ENCODE measurements around the gene TPD52L1.
"Not testable (repeated sequence)": the region's sequence is repeated elsewhere in the genome, so short reads cannot be mapped to it uniquely, and the experiment has no call there.

TPD52L1 gene

DNA sequence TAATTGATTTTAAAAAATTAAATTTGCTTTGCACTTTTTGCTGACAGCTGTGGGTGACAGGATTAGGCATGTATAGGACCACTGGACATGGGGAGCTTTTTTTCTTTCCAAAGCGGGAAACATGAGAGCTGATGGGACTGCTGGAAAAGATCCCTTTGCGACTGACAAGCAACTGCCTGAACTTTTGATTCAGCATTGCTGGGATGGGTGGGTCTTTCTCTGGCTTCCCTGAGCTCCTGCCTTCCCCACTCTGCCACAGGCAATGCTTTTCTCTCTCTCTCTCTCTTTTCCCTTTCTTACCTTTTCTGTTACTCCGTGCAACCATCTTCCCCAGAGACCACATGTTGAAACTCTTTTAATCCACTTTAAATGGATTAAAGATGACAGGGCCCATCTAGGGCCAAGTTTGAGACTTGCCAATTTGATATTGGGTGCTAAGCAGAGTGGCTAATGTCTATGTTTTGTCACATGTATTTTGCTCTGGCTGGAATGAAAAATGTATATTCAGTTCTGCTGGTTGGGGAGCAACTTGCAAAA lies 33.5 kb upstream of the TPD52L1 start:
- Histone ChIP-seq H3K4me3 (ENCODE audit: low read length) (no peak overlapping the region), H3K36me3 (ENCODE audit: control insufficient read depth, insufficient read depth, low read length, severe bottlenecking) (no peaks in the 10 kb centered on the region), H3K9ac (ENCODE audit: low read length) (no peak overlapping the region), H3K9me3 (ENCODE audit: control insufficient read depth, low read length) (no peaks in the 10 kb centered on the region), H3K27me3 (replicated peaks; ENCODE audit: control insufficient read depth, insufficient read depth, low read length) (no peaks in the 10 kb centered on the region), H3K4me1 (ENCODE audit: control insufficient read depth, insufficient read depth, low read length) (peaks cover 18% of the 10 kb centered on the region)
- DNase-seq (ENCODE audit: low read depth), result no peak

DNA sequence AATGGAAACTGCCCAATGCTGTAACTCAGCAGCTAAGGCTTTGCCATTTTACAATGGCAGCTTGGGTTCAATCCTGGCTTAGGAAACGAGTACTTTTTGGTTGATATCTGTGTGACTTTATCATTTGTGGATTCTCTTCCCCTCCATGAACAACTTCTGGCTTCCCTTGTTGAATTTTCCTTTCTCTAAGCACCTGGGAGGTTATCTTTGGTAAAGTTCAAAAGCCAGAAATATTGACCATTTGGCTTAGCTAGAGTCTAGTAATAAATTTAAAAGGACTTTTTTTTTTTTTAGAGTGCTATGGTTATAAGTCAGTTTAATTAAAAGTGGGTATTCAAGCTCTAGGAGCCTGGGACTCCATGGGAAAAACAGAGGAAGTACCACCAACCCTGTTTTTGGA lies 31.7 kb upstream of the TPD52L1 start:
- H3K4me3 ChIP-seq (ENCODE audit: low read length), result no peak overlapping the region

DNA sequence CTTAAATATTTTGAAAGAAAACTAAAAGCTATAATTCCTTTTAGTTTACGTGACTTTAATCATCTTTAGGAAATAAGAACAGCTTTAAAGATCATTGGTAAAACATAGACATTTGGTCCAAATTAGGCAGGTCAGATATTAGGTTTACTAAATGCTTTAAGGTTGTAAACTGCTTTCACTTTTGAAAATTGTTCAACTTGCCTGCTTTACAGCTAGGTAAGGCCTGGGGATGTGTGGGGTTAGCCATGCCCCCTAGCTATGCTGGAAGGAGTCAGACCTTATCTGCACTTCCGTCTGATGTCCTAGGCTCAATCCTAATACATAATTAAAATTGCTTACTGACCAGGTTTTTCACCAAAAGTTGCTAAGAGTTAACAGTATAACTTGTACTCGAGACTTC lies 30.5 kb upstream of the TPD52L1 start:
- Histone ChIP-seq H3K4me1 (ENCODE audit: control insufficient read depth, insufficient read depth, low read length) (peaks cover 18% of the 10 kb centered on the region), H3K36me3 (ENCODE audit: control insufficient read depth, insufficient read depth, low read length, severe bottlenecking) (no peaks in the 10 kb centered on the region), H3K4me3 (ENCODE audit: low read length) (no peak overlapping the region), H3K27me3 (replicated peaks; ENCODE audit: control insufficient read depth, insufficient read depth, low read length) (no peaks in the 10 kb centered on the region), H3K9ac (ENCODE audit: low read length) (no peak overlapping the region), H3K9me3 (ENCODE audit: control insufficient read depth, low read length) (no peaks in the 10 kb centered on the region)
- DNase-seq (ENCODE audit: low read depth), result no peak

More for the DNA sequence above, 31.7 kb upstream of the TPD52L1 start:
- no peak overlapping the region for H3K9ac ChIP-seq (ENCODE audit: low read length)
- no peaks in the 10 kb centered on the region for H3K27me3 ChIP-seq (replicated peaks; ENCODE audit: control insufficient read depth, insufficient read depth, low read length)
- H3K4me1 ChIP-seq (ENCODE audit: control insufficient read depth, insufficient read depth, low read length), result peaks cover 18% of the 10 kb centered on the region
- no peaks in the 10 kb centered on the region for H3K36me3 ChIP-seq (ENCODE audit: control insufficient read depth, insufficient read depth, low read length, severe bottlenecking)
- H3K9me3 ChIP-seq (ENCODE audit: control insufficient read depth, low read length), result no peaks in the 10 kb centered on the region
- no peak for DNase-seq (ENCODE audit: low read depth)

DNA sequence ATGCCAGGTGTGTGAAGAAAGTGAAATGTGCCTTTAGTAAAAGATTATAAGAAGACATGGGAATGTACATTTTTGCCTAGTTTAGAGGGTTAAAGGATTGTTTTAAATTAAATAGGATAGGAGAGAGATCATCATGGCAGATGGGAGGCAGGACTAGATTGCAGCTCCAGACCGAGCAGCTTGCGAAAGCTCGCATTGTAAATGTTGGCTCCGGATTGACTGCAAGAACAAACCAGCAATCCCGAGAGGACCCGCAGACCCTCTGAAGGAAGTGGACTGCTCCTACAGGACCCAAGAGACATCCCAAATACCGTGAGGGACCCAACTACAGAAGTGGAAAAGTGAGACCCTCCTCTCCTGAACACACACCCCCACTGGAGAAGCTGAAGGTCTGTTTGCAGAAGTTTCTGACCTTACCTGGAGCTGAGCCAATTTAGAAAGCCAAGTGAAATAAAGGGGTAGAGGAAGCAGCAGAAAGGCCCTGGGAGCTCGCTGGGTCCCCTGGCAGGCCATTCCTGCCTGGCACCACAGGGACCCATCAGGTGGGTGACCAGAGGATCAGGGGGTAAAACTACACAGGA lies 30.0 kb upstream of the TPD52L1 start:
- H3K9ac ChIP-seq (ENCODE audit: low read length), result no peak overlapping the region
- H3K4me3 ChIP-seq (ENCODE audit: low read length), result peak overlapping the region; percentile 54
- H3K4me1 ChIP-seq (ENCODE audit: control insufficient read depth, insufficient read depth, low read length), result peaks cover 18% of the 10 kb centered on the region
- no peak for DNase-seq (ENCODE audit: low read depth)
- no peaks in the 10 kb centered on the region for H3K9me3 ChIP-seq (ENCODE audit: control insufficient read depth, low read length)
- H3K27me3 ChIP-seq (replicated peaks; ENCODE audit: control insufficient read depth, insufficient read depth, low read length), result no peaks in the 10 kb centered on the region
- H3K36me3 ChIP-seq (ENCODE audit: control insufficient read depth, insufficient read depth, low read length, severe bottlenecking), result no peaks in the 10 kb centered on the region

DNA sequence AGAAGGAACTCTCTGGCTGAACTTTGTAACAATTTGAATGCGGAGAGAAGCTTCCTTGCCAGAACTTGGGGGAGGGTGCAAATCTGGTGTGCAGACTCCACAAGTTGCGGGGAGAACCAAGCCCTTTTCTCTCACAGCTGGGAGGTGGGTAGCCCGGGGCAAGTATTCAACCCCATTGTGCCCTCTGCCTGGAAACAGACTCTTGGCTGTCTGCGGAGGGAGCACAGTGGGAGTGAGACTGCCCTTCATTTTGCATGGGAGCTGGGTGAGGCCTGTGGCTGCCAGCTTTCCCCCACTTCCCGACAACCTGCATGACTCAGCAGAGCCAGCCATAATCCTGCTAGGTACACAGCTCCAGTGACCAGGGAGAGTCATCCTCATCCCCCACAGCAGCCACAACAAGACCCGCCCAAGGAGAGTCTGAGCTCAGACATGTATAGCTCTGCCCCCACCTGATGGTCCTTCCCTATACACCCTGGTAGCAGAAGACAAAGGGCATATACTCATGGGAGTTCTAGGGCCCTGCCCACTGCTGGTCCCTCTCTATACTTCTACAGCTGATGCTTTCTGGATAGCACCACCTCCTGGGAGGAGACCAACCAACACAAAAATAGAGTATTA lies 29.4 kb upstream of the TPD52L1 start:
- Histone ChIP-seq H3K4me1 (ENCODE audit: control insufficient read depth, insufficient read depth, low read length) (peaks cover 17% of the 10 kb centered on the region), H3K4me3 (ENCODE audit: low read length) (peak overlapping the region; percentile 54), H3K36me3 (ENCODE audit: control insufficient read depth, insufficient read depth, low read length, severe bottlenecking) (no peaks in the 10 kb centered on the region), H3K27me3 (replicated peaks; ENCODE audit: control insufficient read depth, insufficient read depth, low read length) (no peaks in the 10 kb centered on the region), H3K9me3 (ENCODE audit: control insufficient read depth, low read length) (no peaks in the 10 kb centered on the region), H3K9ac (ENCODE audit: low read length) (no peak overlapping the region)
- DNase-seq (ENCODE audit: low read depth), result no peak

DNA sequence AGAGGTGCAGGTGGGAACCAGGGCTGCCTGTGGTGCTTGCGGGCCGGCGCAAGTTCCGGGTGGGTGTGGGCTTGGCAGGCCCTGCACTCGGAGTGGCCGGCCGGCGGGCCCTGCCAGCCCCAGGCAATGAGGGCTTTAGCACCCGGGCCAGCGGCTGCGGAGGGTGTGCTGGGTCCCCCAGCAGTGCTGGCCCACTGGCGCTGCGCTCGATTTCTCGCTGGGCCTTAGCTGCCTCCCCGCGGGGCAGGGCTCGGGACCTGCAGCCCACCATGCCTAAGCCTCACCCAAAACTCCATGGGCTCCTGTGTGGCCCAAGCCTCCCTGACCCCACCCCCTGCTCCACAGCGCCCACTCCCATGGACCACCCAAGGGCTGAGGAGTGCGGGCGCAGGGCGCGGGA lies 27.7 kb upstream of the TPD52L1 start:
- not testable (repeated sequence) for H3K9me3 ChIP-seq (ENCODE audit: control insufficient read depth, low read length); DNase-seq (ENCODE audit: low read depth); H3K9ac ChIP-seq (ENCODE audit: low read length); H3K27me3 ChIP-seq (replicated peaks; ENCODE audit: control insufficient read depth, insufficient read depth, low read length); H3K36me3 ChIP-seq (ENCODE audit: control insufficient read depth, insufficient read depth, low read length, severe bottlenecking); H3K4me3 ChIP-seq (ENCODE audit: low read length); H3K4me1 ChIP-seq (ENCODE audit: control insufficient read depth, insufficient read depth, low read length)

DNA sequence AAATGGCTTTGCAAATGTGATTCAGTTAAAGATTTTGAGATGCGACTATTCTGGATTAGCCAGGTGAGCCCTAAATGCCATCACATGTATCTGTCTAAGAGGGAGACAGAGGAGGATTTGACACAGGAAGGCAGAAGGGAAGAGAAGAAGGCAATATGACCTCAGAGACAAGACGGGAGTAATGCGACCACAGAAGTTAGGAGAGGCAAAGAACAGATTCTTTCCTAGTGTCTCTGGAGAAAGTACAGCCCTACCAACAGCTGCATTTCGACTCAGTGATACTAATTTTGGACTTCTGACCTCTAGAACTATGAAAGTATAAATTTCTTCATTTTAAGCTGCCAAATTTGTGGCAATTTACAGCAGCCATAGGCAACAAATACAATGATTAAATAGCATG lies 24.2 kb upstream of the TPD52L1 start:
- Histone ChIP-seq H3K4me3 (ENCODE audit: low read length) (no peak overlapping the region), H3K9ac (ENCODE audit: low read length) (no peak overlapping the region), H3K4me1 (ENCODE audit: control insufficient read depth, insufficient read depth, low read length) (no peaks in the 10 kb centered on the region), H3K9me3 (ENCODE audit: control insufficient read depth, low read length) (no peaks in the 10 kb centered on the region), H3K36me3 (ENCODE audit: control insufficient read depth, insufficient read depth, low read length, severe bottlenecking) (no peaks in the 10 kb centered on the region), H3K27me3 (replicated peaks; ENCODE audit: control insufficient read depth, insufficient read depth, low read length) (no peaks in the 10 kb centered on the region)
- no peak for DNase-seq (ENCODE audit: low read depth)

DNA sequence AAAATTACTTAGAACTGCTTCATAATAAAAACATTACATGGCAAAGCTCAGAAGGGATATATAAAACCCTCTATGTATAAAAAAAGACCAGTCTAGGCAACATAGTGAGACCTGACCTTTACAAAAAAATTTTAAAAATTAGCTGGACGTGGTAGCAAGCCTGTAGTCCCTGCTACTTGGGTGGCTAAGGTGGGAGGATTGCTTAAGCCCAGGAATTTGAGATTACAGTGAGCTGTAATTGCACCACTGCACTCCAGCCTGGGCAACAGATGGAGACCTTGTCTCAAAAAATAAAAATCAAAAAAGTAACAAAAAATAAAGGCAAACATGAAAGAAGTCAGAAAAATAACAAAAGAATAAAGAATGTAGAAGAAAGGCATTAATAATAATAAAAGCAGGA lies 21.5 kb upstream of the TPD52L1 start:
- H3K4me3 ChIP-seq (ENCODE audit: low read length), result no peak overlapping the region
- no peaks in the 10 kb centered on the region for H3K36me3 ChIP-seq (ENCODE audit: control insufficient read depth, insufficient read depth, low read length, severe bottlenecking)
- no peaks in the 10 kb centered on the region for H3K9me3 ChIP-seq (ENCODE audit: control insufficient read depth, low read length)
- no peak for DNase-seq (ENCODE audit: low read depth)
- no peaks in the 10 kb centered on the region for H3K4me1 ChIP-seq (ENCODE audit: control insufficient read depth, insufficient read depth, low read length)
- no peaks in the 10 kb centered on the region for H3K27me3 ChIP-seq (replicated peaks; ENCODE audit: control insufficient read depth, insufficient read depth, low read length)
- H3K9ac ChIP-seq (ENCODE audit: low read length), result no peak overlapping the region

GRCh38 chr6:125136378-125136777 lies 17.2 kb upstream of the TPD52L1 start:
- Histone ChIP-seq H3K4me3 (ENCODE audit: low read length) (no peak overlapping the region), H3K9ac (ENCODE audit: low read length) (no peak overlapping the region), H3K9me3 (ENCODE audit: control insufficient read depth, low read length) (no peaks in the 10 kb centered on the region), H3K4me1 (ENCODE audit: control insufficient read depth, insufficient read depth, low read length) (peaks cover 11% of the 10 kb centered on the region), H3K36me3 (ENCODE audit: control insufficient read depth, insufficient read depth, low read length, severe bottlenecking) (no peaks in the 10 kb centered on the region), H3K27me3 (replicated peaks; ENCODE audit: control insufficient read depth, insufficient read depth, low read length) (no peaks in the 10 kb centered on the region)
- DNase-seq (ENCODE audit: low read depth), result no peak

DNA sequence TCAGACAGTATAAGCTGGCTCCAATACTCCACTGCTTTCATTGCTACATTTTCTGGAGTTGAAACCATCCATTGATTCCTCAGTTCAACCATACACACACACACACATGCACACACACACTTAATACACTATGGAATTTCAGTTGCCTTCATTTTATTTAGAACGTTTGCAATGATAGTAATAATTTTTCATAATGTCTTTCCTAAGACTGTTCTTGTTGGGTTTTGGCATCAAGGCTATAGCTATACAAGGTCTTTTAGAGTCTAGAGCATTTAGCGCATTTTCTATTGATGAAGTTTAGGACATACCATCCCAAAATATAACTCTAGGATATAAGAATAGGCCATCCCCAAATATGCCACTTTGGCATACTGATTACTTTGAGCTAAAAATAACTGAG lies 15.5 kb upstream of the TPD52L1 start:
- no peaks in the 10 kb centered on the region for H3K27me3 ChIP-seq (replicated peaks; ENCODE audit: control insufficient read depth, insufficient read depth, low read length)
- no peak for DNase-seq (ENCODE audit: low read depth)

GRCh38 chr6:125140808-125141207 lies 12.8 kb upstream of the TPD52L1 start:
- no peak overlapping the region for H3K4me3 ChIP-seq (ENCODE audit: low read length)
- no peaks in the 10 kb centered on the region for H3K27me3 ChIP-seq (replicated peaks; ENCODE audit: control insufficient read depth, insufficient read depth, low read length)
- DNase-seq (ENCODE audit: low read depth), result peak; percentile 22
- H3K4me1 ChIP-seq (ENCODE audit: control insufficient read depth, insufficient read depth, low read length), result peaks cover 30% of the 10 kb centered on the region
- no peak overlapping the region for H3K9ac ChIP-seq (ENCODE audit: low read length)
- H3K9me3 ChIP-seq (ENCODE audit: control insufficient read depth, low read length), result no peaks in the 10 kb centered on the region
- no peaks in the 10 kb centered on the region for H3K36me3 ChIP-seq (ENCODE audit: control insufficient read depth, insufficient read depth, low read length, severe bottlenecking)

More for the DNA sequence above, 15.5 kb upstream of the TPD52L1 start:
- H3K9ac ChIP-seq (ENCODE audit: low read length), result no peak overlapping the region
- no peaks in the 10 kb centered on the region for H3K9me3 ChIP-seq (ENCODE audit: control insufficient read depth, low read length)
- no peak overlapping the region for H3K4me3 ChIP-seq (ENCODE audit: low read length)
- peaks cover 23% of the 10 kb centered on the region for H3K4me1 ChIP-seq (ENCODE audit: control insufficient read depth, insufficient read depth, low read length)
- H3K36me3 ChIP-seq (ENCODE audit: control insufficient read depth, insufficient read depth, low read length, severe bottlenecking), result no peaks in the 10 kb centered on the region

GRCh38 chr6:125142618-125143017 lies 11.0 kb upstream of the TPD52L1 start:
- peak; percentile 20 for DNase-seq (ENCODE audit: low read depth)
- Histone ChIP-seq H3K9me3 (ENCODE audit: control insufficient read depth, low read length) (no peaks in the 10 kb centered on the region), H3K9ac (ENCODE audit: low read length) (no peak overlapping the region), H3K4me3 (ENCODE audit: low read length) (no peak overlapping the region), H3K4me1 (ENCODE audit: control insufficient read depth, insufficient read depth, low read length) (peaks cover 28% of the 10 kb centered on the region), H3K36me3 (ENCODE audit: control insufficient read depth, insufficient read depth, low read length, severe bottlenecking) (no peaks in the 10 kb centered on the region), H3K27me3 (replicated peaks; ENCODE audit: control insufficient read depth, insufficient read depth, low read length) (no peaks in the 10 kb centered on the region)

Data from adipocyte (in vitro differentiated cells).